SK-N-SH treated with all-trans-retinoic acid at 6 μM for 48 hours (cell line): Measurements from ENCODE around the gene PGAP1.

Experiments
- GLIS3 ChIP-seq: fragments of 250-450 bp; sonication (Bioruptor Pico); IDR thresholded peaks from 2 replicates; pipeline ENCODE4 v1.5.0; 2020; ENCODE audit warnings: mild to moderate bottlenecking, moderate library complexity
- ISL1 ChIP-seq: fragments of 250-450 bp; sonication (Bioruptor Pico); IDR thresholded peaks from 2 replicates; pipeline ENCODE4 v2.1.2; 2022; ENCODE audit warnings: mild to moderate bottlenecking, moderate library complexity
- OSR1 ChIP-seq: fragments of 250-450 bp; sonication (Bioruptor Pico); IDR thresholded peaks from 2 replicates; pipeline ENCODE4 v1.8.0; 2022; ENCODE audit warnings: moderate library complexity, mild to moderate bottlenecking, inconsistent platforms
- PATZ1 ChIP-seq: fragments of 250-450 bp; sonication (Bioruptor Pico); IDR thresholded peaks from 2 replicates; pipeline ENCODE4 v1.8.0; 2020; ENCODE audit warnings: mild to moderate bottlenecking, moderate library complexity, borderline replicate concordance
- TOX ChIP-seq: fragments of 250-450 bp; sonication (Bioruptor Pico); IDR thresholded peaks from 2 replicates; pipeline ENCODE4 v1.8.0; 2021; ENCODE audit warnings: mild to moderate bottlenecking, moderate library complexity, borderline replicate concordance
- ZC3H10 ChIP-seq: fragments of 250-450 bp; sonication (Bioruptor Pico); IDR thresholded peaks from 2 replicates; pipeline ENCODE4 v1.5.1; 2021; ENCODE audit warnings: mild to moderate bottlenecking, moderate library complexity
- ZFP3 ChIP-seq: fragments of 250-450 bp; sonication (Bioruptor Pico); IDR thresholded peaks from 2 replicates; pipeline ENCODE4 v1.5.0; 2020; ENCODE audit warnings: mild to moderate bottlenecking, moderate library complexity
- ZFP30 ChIP-seq: fragments of 450-650 bp; formaldehyde crosslinking; IDR thresholded peaks from 2 replicates; pipeline ENCODE4 v1.5.0; 2022; ENCODE audit warnings: mild to moderate bottlenecking, moderate library complexity
- ZNF565 ChIP-seq: fragments of 450-650 bp; formaldehyde crosslinking; conservative IDR thresholded peaks from 2 replicates; pipeline ENCODE4 v1.5.0; 2020; ENCODE audit warnings: low read depth, mild to moderate bottlenecking, moderate library complexity
- ZNF8 ChIP-seq: fragments of 450-650 bp; formaldehyde crosslinking; IDR thresholded peaks from 2 replicates; pipeline ENCODE4 v1.5.0; 2020; ENCODE audit warnings: mild to moderate bottlenecking, moderate library complexity
- TF ChIP-seq, protein P1 (sequence below): fragments of 250-450 bp; sonication (Bioruptor Pico); IDR thresholded peaks from 2 replicates; pipeline ENCODE4 v1.5.1; 2020; ENCODE audit warnings: low read depth, mild to moderate bottlenecking, moderate library complexity

DNA sequence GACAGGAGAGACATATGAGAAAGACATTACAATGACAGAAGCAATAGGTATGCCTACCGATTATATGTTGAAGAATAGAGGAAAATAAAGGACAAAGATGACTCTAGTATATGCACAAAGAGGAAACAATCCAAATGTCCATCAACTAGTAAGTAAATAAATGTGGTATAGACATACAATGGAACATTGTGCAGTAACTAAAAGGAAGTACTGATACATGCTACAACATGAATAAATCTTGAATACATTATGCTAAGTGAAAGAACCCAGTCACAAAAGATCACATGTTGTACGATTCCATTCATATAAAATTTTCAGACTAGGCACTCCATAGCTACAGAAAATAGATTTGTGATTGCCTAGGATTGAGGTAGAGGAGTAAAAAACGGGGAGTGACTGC lies 28.5 kb upstream of the PGAP1 start:
- TF ChIP-seq GLIS3 (CRISPR knock-in tag) (no peak), ISL1 (CRISPR knock-in tag) (no peak), ZFP3 (CRISPR knock-in tag) (no peak), PATZ1 (CRISPR knock-in tag) (no peak), ZNF8 (CRISPR knock-in tag) (no peak), ZFP30 (no peak), ZNF565 (no peak), OSR1 (CRISPR knock-in tag) (no peak), TOX (CRISPR knock-in tag) (no peak), ZC3H10 (CRISPR knock-in tag) (no peak)
- TF ChIP-seq, protein P1, sequence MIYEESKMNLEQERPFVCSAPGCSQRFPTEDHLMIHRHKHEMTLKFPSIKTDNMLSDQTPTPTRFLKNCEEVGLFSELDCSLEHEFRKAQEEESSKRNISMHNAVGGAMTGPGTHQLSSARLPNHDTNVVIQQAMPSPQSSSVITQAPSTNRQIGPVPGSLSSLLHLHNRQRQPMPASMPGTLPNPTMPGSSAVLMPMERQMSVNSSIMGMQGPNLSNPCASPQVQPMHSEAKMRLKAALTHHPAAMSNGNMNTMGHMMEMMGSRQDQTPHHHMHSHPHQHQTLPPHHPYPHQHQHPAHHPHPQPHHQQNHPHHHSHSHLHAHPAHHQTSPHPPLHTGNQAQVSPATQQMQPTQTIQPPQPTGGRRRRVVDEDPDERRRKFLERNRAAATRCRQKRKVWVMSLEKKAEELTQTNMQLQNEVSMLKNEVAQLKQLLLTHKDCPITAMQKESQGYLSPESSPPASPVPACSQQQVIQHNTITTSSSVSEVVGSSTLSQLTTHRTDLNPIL (CRISPR knock-in tag), result no peak
